ENCODE data around the gene WAC. TPM values are rescaled to one million over a fixed set of nuclear protein-coding genes. Genes with fewer than 3 reads are reported as not detected.

Gene WAC
- total and polyA plus RNA-seq, 9 of the 15 experiments (the other 6 are each of a cell fraction or from before 2014, with no cell fraction given), result 24.8 to 123 (median 78.2) TPM

GRCh38 chr10:28661035-28661434 lies 128.1 kb downstream of the WAC start:
- no peak overlapping the region for H2AFZ ChIP-seq (ENCODE audit: low read depth, low read length)
- ATAC-seq (peak; percentile 48), DNase-seq (ENCODE audit: extremely low read depth in 1 of 4, low spot score in 3 of 4) (peak in 1 of 4 experiments; percentile 26), FAIRE-seq (peak; percentile 76)
- H3K9me3 ChIP-seq (replicated peaks; ENCODE audit: control insufficient read depth, insufficient read depth, low read depth, low read length), result no peaks in the 10 kb centered on the region
- no peak overlapping the region for H3K4me2 ChIP-seq (ENCODE audit: insufficient read depth, low read length)
- no TSS peak for BruUV-seq (replicated peaks)
- in situ Hi-C loops (cut with MboI) (loop anchor here (10.0 to 25.0 kb wide), 2 partner anchors 476 to 644 kb away; no protein-coding TSS in a partner anchor), intact Hi-C loops (cut with micrococcal nuclease) (loop anchor here (5.0 to 10.0 kb wide), 3 partner anchors 34 to 644 kb away; no protein-coding TSS in a partner anchor)
- no peaks in the 10 kb centered on the region for H3K4me1 ChIP-seq (replicated peaks in 1 of 2; ENCODE audit: control insufficient read depth in 2 of 2, insufficient read depth in 2 of 2, low read length in 2 of 2)
- H3K9me1 ChIP-seq (ENCODE audit: control insufficient read depth, insufficient read depth, low read length), result no peaks in the 10 kb centered on the region
- H3K79me2 ChIP-seq (ENCODE audit: control insufficient read depth, insufficient read depth, low read length), result no peaks in the 10 kb centered on the region
- WGBS (ENCODE audit: insufficient coverage, low coverage, missing lambda C conversion rate), result 2% methylated on average over 3 of the region's 3 CpGs
- no peak overlapping the region for H3K27ac ChIP-seq (ENCODE audit: extremely low read depth, low read depth, low read length)
- CTCF ChIA-PET (ENCODE audit: low intra/inter-chr PET ratio), result no interaction called here
- H3K4me3 ChIP-seq, result no peak overlapping the region
- POLR2A ChIA-PET, result no interaction called here
- H3K36me3 ChIP-seq (ENCODE audit: control insufficient read depth, insufficient read depth, low read length), result no peaks in the 10 kb centered on the region
- H4K20me1 ChIP-seq (replicated peaks; ENCODE audit: control insufficient read depth, insufficient read depth, low read length), result no peaks in the 10 kb centered on the region; the same call in 1 of the 2 replicates
- H3K9ac ChIP-seq (ENCODE audit: insufficient read depth in 1 of 2, low read depth in 2 of 2, low read length in 2 of 2), result no peak overlapping the region
- H3K27me3 ChIP-seq (ENCODE audit: control insufficient read depth in 2 of 2, insufficient read depth in 2 of 2, low read length in 2 of 2), result peaks cover 4 to 15% of the 10 kb centered on the region in 2 experiments; a peak in 4 of 5 replicates
- TF ChIP-seq RCOR1 (IDR thresholded peaks at IDR 0.05; ENCODE audit: borderline replicate concordance in 1 of 2, low read depth in 2 of 2, low read length in 2 of 2), result peak in 1 of 2 experiments; percentile 38; a peak in 1 of 4 replicates
- no peak for TF ChIP-seq ZFP36 (IDR thresholded peaks at IDR 0.05; ENCODE audit: low read depth, low read length, partially characterized antibody)
- no peak for TF ChIP-seq ZNF143 (CRISPR knock-in tag; IDR thresholded peaks at IDR 0.05)
- TF ChIP-seq SP1 (CRISPR knock-in tag; IDR thresholded peaks at IDR 0.05), result no peak
- no peak for TF ChIP-seq ZNF395 (CRISPR knock-in tag; IDR thresholded peaks at IDR 0.05)
- no peak for TF ChIP-seq CEBPG (CRISPR knock-in tag; IDR thresholded peaks at IDR 0.05)
- peak; percentile 33 to 67; a peak in 3 of 4 replicates for TF ChIP-seq CEBPG (tag; conservative IDR thresholded peaks at IDR 0.05 in 1 of 2, IDR thresholded peaks at IDR 0.05 in 1 of 2)
- TF ChIP-seq BHLHE40 (IDR thresholded peaks at IDR 0.05; ENCODE audit: low read length), result 0 out of 2 replicates have a peak, but pooled peaks have one; percentile 34
- TF ChIP-seq LARP7 (IDR thresholded peaks at IDR 0.05), result no peak
- peak; percentile 65; the same call in 1 of the 2 replicates for TF ChIP-seq JUND (IDR thresholded peaks at IDR 0.05; ENCODE audit: borderline replicate concordance, low read depth, low read length)
- peak; percentile 39; the same call in 1 of the 3 replicates for TF ChIP-seq JUND (tag; IDR thresholded peaks at IDR 0.05; ENCODE audit: borderline replicate concordance, low read depth, low read length)
- no peak for TF ChIP-seq AFF1 (IDR thresholded peaks at IDR 0.05; ENCODE audit: low read depth in 1 of 2, partially characterized antibody in 2 of 2)
- no peak for TF ChIP-seq ETV6 (IDR thresholded peaks at IDR 0.05; ENCODE audit: borderline replicate concordance in 1 of 2, low read depth in 2 of 2, low read length in 1 of 2)
- no peak for TF ChIP-seq ETV6 (CRISPR knock-in tag; IDR thresholded peaks at IDR 0.05; ENCODE audit: borderline replicate concordance)
- TF ChIP-seq ZFP30 (CRISPR knock-in tag; IDR thresholded peaks at IDR 0.05; ENCODE audit: borderline replicate concordance), result no peak
- TF ChIP-seq ZNF586 (CRISPR knock-in tag; conservative IDR thresholded peaks at IDR 0.05), result no peak
- TF ChIP-seq FOSL1 (tag; conservative IDR thresholded peaks at IDR 0.05), result peak; percentile 60; the same call in 1 of the 2 replicates
- TF ChIP-seq PML (IDR thresholded peaks at IDR 0.05; ENCODE audit: low read length), result no peak

Data from K562 (cell line).